Osteocyte (in vitro differentiated cells): ENCODE measurements around the gene KCNIP4. TPM values are rescaled to one million over a fixed set of nuclear protein-coding genes. Genes with fewer than 3 reads are reported as not detected.

Source experiments
- DNase-seq: peaks from one replicate; pipeline ENCODE4 v3.0.0; 2021; ENCODE audit warnings: mixed read lengths; ENCODE audit not compliant: unreplicated experiment; ENCODE audit errors: extremely low spot score
- H3K27ac Mint-ChIP-seq: one replicate; pipeline ENCODE4 v1.8.0; 2021; ENCODE audit warnings: mild to moderate bottlenecking, mixed read lengths; ENCODE audit not compliant: unreplicated experiment
- H3K27me3 Mint-ChIP-seq: one replicate; pipeline ENCODE4 v1.8.0; 2021; ENCODE audit warnings: mixed read lengths; ENCODE audit not compliant: unreplicated experiment
- H3K36me3 Mint-ChIP-seq: one replicate; pipeline ENCODE4 v1.8.0; 2021; ENCODE audit warnings: mixed read lengths; ENCODE audit not compliant: unreplicated experiment
- H3K4me1 Mint-ChIP-seq: one replicate; pipeline ENCODE4 v1.8.0; 2021; ENCODE audit warnings: mixed read lengths; ENCODE audit not compliant: unreplicated experiment
- H3K4me3 Mint-ChIP-seq: one replicate; pipeline ENCODE4 v1.8.0; 2021; ENCODE audit warnings: mild to moderate bottlenecking, moderate library complexity, mixed read lengths; ENCODE audit not compliant: unreplicated experiment
- H3K9me3 Mint-ChIP-seq: one replicate; pipeline ENCODE4 v1.8.0; 2021; ENCODE audit warnings: mixed read lengths; ENCODE audit not compliant: unreplicated experiment
- total RNA-seq: library from RNA; stranded (reverse); gene quantifications from 2 replicates; pipeline ENCODE4 v1.2.1, GENCODE V29; 2021
- TF ChIP-seq, protein P1 (sequence below): fragments of 200-600 bp; sonication (generic); IDR thresholded peaks from 2 replicates; pipeline ENCODE4 v1.5.0; 2021; ENCODE audit warnings: antibody characterized with exemption, mild to moderate bottlenecking, moderate library complexity

KCNIP4 gene
- total RNA-seq, 1 donor from 2014 or later = 0.24 TPM

DNA sequence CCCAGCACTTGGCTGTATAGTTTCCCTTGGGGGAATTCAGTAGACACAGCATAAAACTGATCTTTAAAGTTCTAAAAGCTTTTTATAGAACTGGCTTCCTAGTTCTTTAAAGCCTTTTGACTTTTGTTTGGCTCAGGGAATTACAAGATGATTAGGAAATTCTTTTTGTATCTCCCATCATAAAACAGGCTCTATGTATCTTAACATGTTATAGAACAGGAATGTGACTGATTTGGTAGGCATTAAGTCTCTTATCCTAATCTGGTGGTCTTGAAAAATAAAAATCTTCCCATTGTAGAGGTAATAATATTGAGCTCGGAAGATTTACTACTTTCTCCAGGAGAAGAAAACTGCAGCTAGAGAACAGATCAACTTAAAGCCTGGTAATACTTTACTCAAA is 262.7 kb downstream of the KCNIP4 start:
- no peaks in the 10 kb centered on the region for H3K4me1 Mint-ChIP-seq
- no peak overlapping the region for H3K4me3 Mint-ChIP-seq
- no peak for DNase-seq
- no peaks in the 10 kb centered on the region for H3K9me3 Mint-ChIP-seq
- H3K36me3 Mint-ChIP-seq = no peaks in the 10 kb centered on the region
- H3K27me3 Mint-ChIP-seq = peaks cover 3% of the 10 kb centered on the region
- TF ChIP-seq, protein P1, sequence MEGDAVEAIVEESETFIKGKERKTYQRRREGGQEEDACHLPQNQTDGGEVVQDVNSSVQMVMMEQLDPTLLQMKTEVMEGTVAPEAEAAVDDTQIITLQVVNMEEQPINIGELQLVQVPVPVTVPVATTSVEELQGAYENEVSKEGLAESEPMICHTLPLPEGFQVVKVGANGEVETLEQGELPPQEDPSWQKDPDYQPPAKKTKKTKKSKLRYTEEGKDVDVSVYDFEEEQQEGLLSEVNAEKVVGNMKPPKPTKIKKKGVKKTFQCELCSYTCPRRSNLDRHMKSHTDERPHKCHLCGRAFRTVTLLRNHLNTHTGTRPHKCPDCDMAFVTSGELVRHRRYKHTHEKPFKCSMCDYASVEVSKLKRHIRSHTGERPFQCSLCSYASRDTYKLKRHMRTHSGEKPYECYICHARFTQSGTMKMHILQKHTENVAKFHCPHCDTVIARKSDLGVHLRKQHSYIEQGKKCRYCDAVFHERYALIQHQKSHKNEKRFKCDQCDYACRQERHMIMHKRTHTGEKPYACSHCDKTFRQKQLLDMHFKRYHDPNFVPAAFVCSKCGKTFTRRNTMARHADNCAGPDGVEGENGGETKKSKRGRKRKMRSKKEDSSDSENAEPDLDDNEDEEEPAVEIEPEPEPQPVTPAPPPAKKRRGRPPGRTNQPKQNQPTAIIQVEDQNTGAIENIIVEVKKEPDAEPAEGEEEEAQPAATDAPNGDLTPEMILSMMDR = no peak
- H3K27ac Mint-ChIP-seq = no peak overlapping the region

DNA sequence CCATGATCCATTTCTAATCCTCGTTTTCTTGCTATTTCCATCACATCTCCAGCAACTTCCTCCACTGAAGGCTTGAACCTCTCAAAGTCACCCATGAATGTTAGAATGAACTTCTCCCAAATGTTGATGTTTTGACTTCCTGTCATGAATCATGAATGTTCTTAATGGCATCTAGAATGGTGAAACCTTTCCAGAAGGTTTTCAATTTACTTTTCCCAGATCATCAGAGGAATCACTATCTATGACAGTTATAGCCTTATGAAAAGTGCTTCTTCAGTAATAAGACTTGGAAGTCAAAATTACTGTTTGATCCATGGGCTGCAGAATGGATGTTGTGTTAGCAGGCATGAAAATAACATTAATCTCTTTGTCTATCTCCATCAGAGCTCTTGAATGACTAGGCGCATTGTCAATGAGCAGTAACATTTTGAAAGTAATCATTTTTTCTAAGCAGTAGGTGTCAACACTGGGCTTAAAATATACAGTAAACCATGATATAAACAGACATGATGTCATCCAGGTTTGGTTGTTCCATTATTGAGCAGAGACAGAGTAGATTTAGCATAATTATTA is 268.2 kb downstream of the KCNIP4 start:
- Mint-ChIP-seq H3K36me3 (no peaks in the 10 kb centered on the region), H3K27ac (no peak overlapping the region)
- TF ChIP-seq, protein P1 = no peak

DNA sequence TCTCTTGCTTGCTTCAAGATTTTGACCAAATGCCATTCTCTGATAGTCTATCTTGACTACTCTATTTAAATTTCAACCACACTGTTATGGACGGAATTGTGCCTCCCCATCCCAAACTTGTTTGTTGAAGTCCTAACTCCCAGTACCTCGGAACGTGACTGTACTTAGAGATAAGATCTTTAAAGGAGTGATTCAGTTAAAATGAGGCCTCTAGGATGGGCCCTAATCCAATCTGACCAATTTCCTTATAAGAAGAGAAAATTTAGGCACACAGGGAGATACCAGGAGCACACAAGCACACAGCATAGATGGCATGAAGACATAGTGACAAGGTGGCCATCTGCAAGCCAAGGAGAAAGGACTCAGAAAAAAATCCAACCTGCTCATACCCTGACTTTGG is 269.9 kb downstream of the KCNIP4 start:
- peaks cover 3% of the 10 kb centered on the region for H3K9me3 Mint-ChIP-seq
- DNase-seq = no peak
- H3K4me3 Mint-ChIP-seq = no peak overlapping the region
- H3K36me3 Mint-ChIP-seq = no peaks in the 10 kb centered on the region
- H3K27me3 Mint-ChIP-seq = peaks cover 3% of the 10 kb centered on the region
- H3K27ac Mint-ChIP-seq = no peak overlapping the region
- TF ChIP-seq, protein P1 = no peak
- no peaks in the 10 kb centered on the region for H3K4me1 Mint-ChIP-seq

More for the DNA sequence above, 268.2 kb downstream of the KCNIP4 start:
- H3K27me3 Mint-ChIP-seq = peaks cover 3% of the 10 kb centered on the region
- DNase-seq = no peak
- H3K9me3 Mint-ChIP-seq = peaks cover 3% of the 10 kb centered on the region
- no peaks in the 10 kb centered on the region for H3K4me1 Mint-ChIP-seq
- H3K4me3 Mint-ChIP-seq = no peak overlapping the region

DNA sequence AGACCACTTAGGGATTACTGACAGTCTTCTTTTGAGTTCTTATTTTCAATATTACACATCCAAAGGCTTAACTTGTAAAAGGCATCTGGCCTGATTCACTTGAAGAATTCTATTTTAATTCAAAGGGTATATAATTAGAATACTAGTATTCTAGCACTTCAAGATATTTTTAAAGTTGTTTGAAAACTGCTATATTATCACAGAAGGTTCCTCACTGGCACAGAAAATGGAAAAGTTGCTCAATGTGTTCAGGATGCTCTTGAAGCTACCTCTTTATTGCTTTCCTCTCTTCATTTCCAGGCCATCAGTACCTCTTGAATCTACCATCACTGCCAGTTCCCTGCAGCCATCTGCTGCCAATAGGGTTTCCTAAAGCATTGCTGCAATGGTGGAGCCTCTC is 271.4 kb downstream of the KCNIP4 start:
- H3K27ac Mint-ChIP-seq = no peak overlapping the region
- H3K27me3 Mint-ChIP-seq = peaks cover 3% of the 10 kb centered on the region
- H3K4me1 Mint-ChIP-seq = no peaks in the 10 kb centered on the region
- DNase-seq = no peak
- H3K36me3 Mint-ChIP-seq = no peaks in the 10 kb centered on the region
- TF ChIP-seq, protein P1 = no peak
- no peak overlapping the region for H3K4me3 Mint-ChIP-seq
- H3K9me3 Mint-ChIP-seq = peaks cover 3% of the 10 kb centered on the region

DNA sequence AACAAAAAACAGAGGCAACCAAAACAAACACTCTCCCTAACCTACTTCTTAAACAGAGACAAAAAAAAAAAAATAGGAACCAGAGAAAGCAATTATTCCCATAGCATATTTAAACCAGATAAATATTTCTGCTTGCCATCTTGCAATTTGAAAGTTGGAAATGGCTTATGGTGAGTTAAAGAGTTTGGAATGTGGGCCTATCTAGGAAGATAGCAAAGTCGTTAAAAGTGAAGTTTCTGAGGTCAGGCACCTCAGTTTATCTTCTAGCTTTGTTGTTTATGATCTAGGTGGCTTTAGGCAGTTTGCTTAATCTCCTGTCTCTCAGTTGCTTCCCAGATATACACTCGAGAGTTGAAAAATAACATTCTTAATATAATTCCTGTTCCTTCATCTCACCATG is 284.2 kb downstream of the KCNIP4 start:
- H3K4me3 Mint-ChIP-seq = no peak overlapping the region
- no peaks in the 10 kb centered on the region for H3K4me1 Mint-ChIP-seq
- H3K9me3 Mint-ChIP-seq = no peaks in the 10 kb centered on the region
- H3K27me3 Mint-ChIP-seq = no peaks in the 10 kb centered on the region
- no peak overlapping the region for H3K27ac Mint-ChIP-seq
- TF ChIP-seq, protein P1 = no peak
- no peak for DNase-seq
- H3K36me3 Mint-ChIP-seq = no peaks in the 10 kb centered on the region
